H9 (cell line): Measurements from ENCODE around the gene MUC22. TPM values are rescaled to one million over a fixed set of nuclear protein-coding genes. Genes with fewer than 3 reads are reported as not detected.

Experiments
- DNase-seq: peaks from one replicate; pipeline ENCODE4 v3.0.0-alpha.2; 2017
- H2AFZ ChIP-seq: one replicate; pipeline ENCODE4 v1.6.1; 2013; ENCODE audit warnings: mild to moderate bottlenecking, low read length, control low read depth, moderate library complexity
- H2AK5ac ChIP-seq: 2 replicates; pipeline ENCODE4 v1.6.1; 2013; ENCODE audit warnings: low read length, control low read depth, mixed read lengths; ENCODE audit not compliant: insufficient read length
- H2BK120ac ChIP-seq: one replicate; pipeline ENCODE4 v1.6.1; 2013; ENCODE audit warnings: low read depth, mild to moderate bottlenecking, low read length, control low read depth, inconsistent platforms; ENCODE audit not compliant: poor library complexity, severe bottlenecking
- H2BK12ac ChIP-seq: 2 replicates; pipeline ENCODE4 v1.6.1; 2013; ENCODE audit warnings: low read length, control low read depth, mixed read lengths, low read depth; ENCODE audit not compliant: insufficient read length
- H2BK15ac ChIP-seq: 2 replicates; pipeline ENCODE4 v1.6.1; 2013; ENCODE audit warnings: low read depth, low read length, control low read depth
- H2BK20ac ChIP-seq: one replicate; pipeline ENCODE4 v1.6.1; 2013; ENCODE audit warnings: low read depth, mild to moderate bottlenecking, low read length, control low read depth, inconsistent platforms; ENCODE audit not compliant: poor library complexity, severe bottlenecking
- H2BK5ac ChIP-seq: 2 replicates; pipeline ENCODE4 v1.6.1; 2013; ENCODE audit warnings: low read length, control low read depth, mixed read lengths; ENCODE audit not compliant: insufficient read length
- H3K14ac ChIP-seq: 2 replicates; pipeline ENCODE4 v1.6.1; 2013; ENCODE audit warnings: low read length, control low read depth; ENCODE audit not compliant: insufficient read depth
- H3K18ac ChIP-seq: 2 replicates; pipeline ENCODE4 v1.6.1; 2013; ENCODE audit warnings: low read depth, mild to moderate bottlenecking, mixed read lengths, low read length, control low read depth; ENCODE audit not compliant: insufficient read length
- H3K23ac ChIP-seq: 2 replicates; pipeline ENCODE4 v1.6.1; 2013; ENCODE audit warnings: low read length, control low read depth, mixed read lengths, low read depth; ENCODE audit not compliant: insufficient read length
- H3K23me2 ChIP-seq: 2 replicates; pipeline ENCODE4 v1.6.1; 2013; ENCODE audit warnings: low read depth, mild to moderate bottlenecking, mixed read lengths, low read length, control low read depth; ENCODE audit not compliant: insufficient read length, poor library complexity, severe bottlenecking
- H3K27ac ChIP-seq: 2 replicates; pipeline ENCODE4 v1.5.1; 2013; ENCODE audit warnings: low read length, control low read depth, mixed read lengths, low read depth; ENCODE audit not compliant: insufficient read length
- H3K27me3 ChIP-seq: 2 replicates; pipeline ENCODE4 v1.6.1; 2013; ENCODE audit warnings: low read length, control low read depth, inconsistent platforms; ENCODE audit not compliant: insufficient read depth
- H3K4ac ChIP-seq: 2 replicates; pipeline ENCODE4 v1.6.1; 2013; ENCODE audit warnings: low read depth, mild to moderate bottlenecking, control low read depth, inconsistent platforms, low read length, moderate library complexity
- H3K4me1 ChIP-seq: 2 replicates; pipeline ENCODE4 v1.6.1; 2013; ENCODE audit warnings: low read length, control low read depth, inconsistent platforms; ENCODE audit not compliant: insufficient read depth
- H3K4me2 ChIP-seq: 2 replicates; pipeline ENCODE4 v1.6.1; 2013; ENCODE audit warnings: low read length, control low read depth, mixed read lengths; ENCODE audit not compliant: insufficient read length, insufficient read depth
- H3K56ac ChIP-seq: 2 replicates; pipeline ENCODE4 v1.6.1; 2013; ENCODE audit warnings: low read depth, mild to moderate bottlenecking, mixed read lengths, low read length, control low read depth; ENCODE audit not compliant: insufficient read length
- H3K79me1 ChIP-seq: 2 replicates; pipeline ENCODE4 v1.6.1; 2013; ENCODE audit warnings: low read depth, mild to moderate bottlenecking, moderate library complexity, low read length, control low read depth, inconsistent platforms; ENCODE audit not compliant: insufficient read depth, poor library complexity, severe bottlenecking
- H3K79me2 ChIP-seq: 2 replicates; pipeline ENCODE4 v1.6.1; 2013; ENCODE audit warnings: low read length, control low read depth, inconsistent platforms; ENCODE audit not compliant: insufficient read depth
- H3K9ac ChIP-seq: 2 replicates; pipeline ENCODE4 v1.6.1; 2013; ENCODE audit warnings: low read length, control low read depth, mixed read lengths; ENCODE audit not compliant: insufficient read length; ENCODE audit errors: extremely low read depth
- H3K9me3 ChIP-seq: one replicate; pipeline ENCODE4 v1.6.1; 2013; ENCODE audit warnings: low read depth, low read length, inconsistent platforms; ENCODE audit not compliant: control insufficient read depth
- H3T11ph ChIP-seq: one replicate; pipeline ENCODE4 v1.6.1; 2013; ENCODE audit warnings: mild to moderate bottlenecking, low read length, control low read depth, inconsistent platforms
- H4K20me1 ChIP-seq: one replicate; pipeline ENCODE4 v1.6.1; 2013; ENCODE audit not compliant: control insufficient read depth, insufficient read length, insufficient read depth
- H4K5ac ChIP-seq: 2 replicates; pipeline ENCODE4 v1.6.1; 2013; ENCODE audit warnings: low read depth, mild to moderate bottlenecking, mixed read lengths, low read length, control low read depth; ENCODE audit not compliant: insufficient read length
- H4K8ac ChIP-seq: replicated peaks from 2 replicates; pipeline ENCODE4 v1.6.1; 2013; ENCODE audit warnings: low read length, control low read depth, mixed read lengths, low read depth; ENCODE audit not compliant: insufficient read length
- H4K91ac ChIP-seq: 2 replicates; pipeline ENCODE4 v1.6.1; 2013; ENCODE audit warnings: low read depth, mild to moderate bottlenecking, moderate library complexity, mixed read lengths, low read length, control low read depth; ENCODE audit not compliant: insufficient read length
- H3K27ac Mint-ChIP-seq, 3 experiments: 2 replicates in 2 of 3; 3 replicates in 1 of 3; pipeline ENCODE4 v1.8.0; 2020 to 2021; ENCODE audit warnings: mixed read lengths in 3 of 3, mild to moderate bottlenecking in 1 of 3, moderate library complexity in 1 of 3
- H3K27me3 Mint-ChIP-seq: 2 replicates; pipeline ENCODE4 v1.8.0; 2021; ENCODE audit warnings: low read depth, mild to moderate bottlenecking, moderate library complexity, mixed read lengths
- H3K36me3 Mint-ChIP-seq, 3 experiments: 2 replicates in 2 of 3; 3 replicates in 1 of 3; pipeline ENCODE4 v1.8.0; 2020 to 2021; ENCODE audit warnings: low read depth in 3 of 3, mixed read lengths in 3 of 3; ENCODE audit not compliant: insufficient read depth in 1 of 3
- H3K4me1 Mint-ChIP-seq, 2 experiments: 2 replicates each; pipeline ENCODE4 v1.8.0; 2020; ENCODE audit warnings: mixed read lengths in 2 of 2
- H3K4me3 Mint-ChIP-seq, 2 experiments: 2 replicates in 1 of 2; 3 replicates in 1 of 2; pipeline ENCODE4 v1.8.0; 2020 to 2021; ENCODE audit warnings: mild to moderate bottlenecking in 2 of 2, mixed read lengths in 2 of 2, moderate library complexity in 1 of 2
- H3K9me3 Mint-ChIP-seq, 2 experiments: 2 replicates in 1 of 2; 3 replicates in 1 of 2; pipeline ENCODE4 v1.8.0; 2020; ENCODE audit warnings: mild to moderate bottlenecking in 2 of 2, mixed read lengths in 2 of 2, moderate library complexity in 1 of 2
- CTCF ChIP-seq: fragments of 200-600 bp; sonication (generic); conservative IDR thresholded peaks from 3 replicates; pipeline ENCODE4 v1.8.0; 2021; ENCODE audit warnings: antibody characterized with exemption, mild to moderate bottlenecking
- WGBS: extraction: QIAGEN DNeasy Blood & Tissue Kit; methylation state at CpG from one replicate; pipeline ENCODE4 v1.1.7; 2013; ENCODE audit warnings: missing lambda C conversion rate, low lambda C conversion rate, mixed read lengths; ENCODE audit not compliant: insufficient read length; ENCODE audit errors: extremely low coverage; 5-methylcytosine and 5-hydroxymethylcytosine counted together
- total RNA-seq: library from RNA; stranded (reverse); gene quantifications from 2 replicates; pipeline ENCODE4 v1.2.1, GENCODE V29; 2021

Gene MUC22
- total RNA-seq, 1 experiment from 2014 or later, result not detected

DNA sequence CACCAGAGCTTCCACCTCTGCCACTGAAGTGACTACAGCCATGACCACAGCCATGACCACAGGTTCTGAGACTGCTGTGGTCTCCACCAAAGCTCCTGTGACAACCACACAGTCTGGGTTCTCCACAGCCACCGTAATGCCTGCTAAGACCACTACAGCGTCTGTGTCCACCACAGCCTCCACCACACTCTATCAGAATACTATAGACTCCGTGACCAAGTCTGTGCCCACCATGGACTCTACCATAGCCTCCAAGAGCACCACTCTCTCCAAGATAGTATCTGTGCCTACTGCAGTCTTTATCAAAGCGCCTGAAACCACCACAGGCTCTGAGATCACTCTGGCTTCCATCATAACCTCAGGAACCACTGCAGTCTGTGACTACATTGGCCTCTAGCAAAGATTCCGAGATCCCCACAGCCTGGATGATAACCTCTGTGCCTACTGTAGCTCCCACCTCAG, 45.1 kb upstream of the MUC22 start:
- H2BK5ac ChIP-seq, result no peak overlapping the region
- peaks cover 0 to 3% of the 10 kb centered on the region in 2 experiments; a peak in 2 of 5 replicates for H3K9me3 Mint-ChIP-seq
- no peaks in the 10 kb centered on the region for H3K23me2 ChIP-seq
- no peak overlapping the region for H3K56ac ChIP-seq
- no peaks in the 10 kb centered on the region for H3K79me1 ChIP-seq
- no peak for TF ChIP-seq CTCF
- H3K79me2 ChIP-seq, result no peaks in the 10 kb centered on the region
- no peak overlapping the region for H3T11ph ChIP-seq
- no peak overlapping the region for H4K8ac ChIP-seq
- no peak overlapping the region for H2AK5ac ChIP-seq
- no peak overlapping the region; the same call in 1 of the 2 replicates for H3K14ac ChIP-seq
- no peak for DNase-seq
- no peak overlapping the region for H4K5ac ChIP-seq
- H3K36me3 Mint-ChIP-seq, result peaks cover 0 to 1% (median 0%) of the 10 kb centered on the region in 3 experiments; a peak in 1 of 7 replicates
- H3K4me1 ChIP-seq, result no peaks in the 10 kb centered on the region
- no CpG with 5 or more reads among the region's 5 CpGs for WGBS
- no peak overlapping the region for H3K4me2 ChIP-seq
- no peak overlapping the region for H2BK20ac ChIP-seq
- H2AFZ ChIP-seq, result no peak overlapping the region
- H4K20me1 ChIP-seq, result no peaks in the 10 kb centered on the region
- H3K9ac ChIP-seq, result no peak overlapping the region
- H4K91ac ChIP-seq, result no peak overlapping the region
- H3K4ac ChIP-seq, result no peak overlapping the region
- no peak overlapping the region for H3K27ac ChIP-seq
- H3K27ac Mint-ChIP-seq, result no peak overlapping the region
- H2BK12ac ChIP-seq, result no peak overlapping the region
- no peak overlapping the region for H2BK120ac ChIP-seq
- peaks cover 4 to 14% of the 10 kb centered on the region in 2 experiments; a peak in 3 of 4 replicates for H3K4me1 Mint-ChIP-seq
- no peaks in the 10 kb centered on the region for H3K27me3 ChIP-seq
- H3K9me3 ChIP-seq, result no peaks in the 10 kb centered on the region
- no peak overlapping the region for H3K23ac ChIP-seq
- no peak overlapping the region for H2BK15ac ChIP-seq
- H3K4me3 Mint-ChIP-seq, result no peak overlapping the region
- H3K27me3 Mint-ChIP-seq, result peaks cover 17% of the 10 kb centered on the region
- H3K18ac ChIP-seq, result no peak overlapping the region
